Keratinocyte (primary cell): Measurements from ENCODE around the gene CUX1. TPM values are rescaled to one million over a fixed set of nuclear protein-coding genes. Genes with fewer than 3 reads are reported as not detected.

ENCODE experiments used
- DNase-seq: peaks from one replicate; pipeline ENCODE4 v3.0.0-alpha.2; 2011; ENCODE audit warnings: low read depth, missing footprints, low spot score
- FAIRE-seq: peaks from 2 replicates; lab custom pipeline; 2011; peaks lifted over from hg19 to GRCh38; lab: Jason Lieb, UNC
- H2AFZ ChIP-seq: 2 replicates; pipeline ENCODE4 v1.6.0; 2012; ENCODE audit warnings: low read length, control low read depth, inconsistent platforms; ENCODE audit not compliant: control insufficient read depth
- H3K27ac ChIP-seq: 2 replicates; pipeline ENCODE4 v1.5.1; 2011; ENCODE audit warnings: low read length; ENCODE audit not compliant: control insufficient read depth, insufficient read depth
- H3K27me3 ChIP-seq: 3 replicates; pipeline ENCODE4 v1.6.0; 2011; ENCODE audit warnings: low read length; ENCODE audit not compliant: control insufficient read depth, insufficient read depth; ENCODE audit errors: extremely low read depth
- H3K36me3 ChIP-seq, 2 experiments: 2 replicates in 1 of 2; 3 replicates in 1 of 2; pipeline ENCODE4 v1.5.1; 2011; ENCODE audit warnings: low read length in 2 of 2, mild to moderate bottlenecking in 1 of 2; ENCODE audit not compliant: control insufficient read depth in 2 of 2, insufficient read depth in 2 of 2; ENCODE audit errors: extremely low read depth in 1 of 2
- H3K4me1 ChIP-seq: 3 replicates; pipeline ENCODE4 v1.5.1; 2011; ENCODE audit warnings: low read length; ENCODE audit not compliant: control insufficient read depth, insufficient read depth; ENCODE audit errors: extremely low read depth
- H3K4me2 ChIP-seq: 3 replicates; pipeline ENCODE4 v1.6.0; 2011; ENCODE audit warnings: low read depth, low read length; ENCODE audit not compliant: control insufficient read depth, insufficient read depth; ENCODE audit errors: extremely low read depth
- H3K4me3 ChIP-seq, 3 experiments: fragments of 200-600 bp in 1 of 3; sonication (generic) in 1 of 3; 2 replicates in 2 of 3; 3 replicates in 1 of 3; pipeline ENCODE4 v1.5.1; 2011 to 2016; ENCODE audit warnings: low read length in 3 of 3, mild to moderate bottlenecking in 3 of 3, control low read depth in 2 of 3, inconsistent platforms in 1 of 3, low read depth in 1 of 3, mixed read lengths in 1 of 3, mixed run types in 1 of 3, moderate library complexity in 1 of 3; ENCODE audit not compliant: control insufficient read depth in 2 of 3, insufficient read depth in 2 of 3; ENCODE audit errors: extremely low read depth in 1 of 3
- H3K79me2 ChIP-seq: 2 replicates; pipeline ENCODE4 v1.6.0; 2012; ENCODE audit warnings: low read length; ENCODE audit not compliant: control insufficient read depth, insufficient read depth
- H3K9ac ChIP-seq: 3 replicates; pipeline ENCODE4 v1.6.0; 2011; ENCODE audit warnings: low read length; ENCODE audit not compliant: control insufficient read depth, insufficient read depth; ENCODE audit errors: extremely low read depth
- H3K9me1 ChIP-seq: 3 replicates; pipeline ENCODE4 v1.6.0; 2011; ENCODE audit warnings: low read length; ENCODE audit not compliant: control insufficient read depth, insufficient read depth; ENCODE audit errors: extremely low read depth
- H3K9me3 ChIP-seq: 2 replicates; pipeline ENCODE4 v1.5.1; 2012; ENCODE audit warnings: low read depth, low read length; ENCODE audit not compliant: control insufficient read depth
- H4K20me1 ChIP-seq: 3 replicates; pipeline ENCODE4 v1.6.0; 2011; ENCODE audit warnings: low read length; ENCODE audit not compliant: control insufficient read depth, insufficient read depth; ENCODE audit errors: extremely low read depth
- CTCF ChIP-seq, 3 experiments: IDR thresholded peaks in 1 of 3; conservative IDR thresholded peaks in 1 of 3; optimal IDR thresholded peaks in 1 of 3; 2 replicates in 2 of 3; 3 replicates in 1 of 3; pipeline versions ENCODE3 to v1.5.1; 2011; ENCODE audit warnings: low read length in 3 of 3, mild to moderate bottlenecking in 3 of 3, moderate library complexity in 2 of 3, control low read depth in 1 of 3, inconsistent platforms in 1 of 3; ENCODE audit not compliant: insufficient read depth in 2 of 3; ENCODE audit errors: extremely low read depth in 1 of 3
- EZH2 ChIP-seq: IDR thresholded peaks from one replicate; pipeline ENCODE4 v1.6.1; 2012; ENCODE audit warnings: inconsistent platforms, mild to moderate bottlenecking, low read length, moderate library complexity
- dilution Hi-C: fragments of 300-500 bp; cut with MboI; formaldehyde crosslinking; loops from one replicate; pipeline ENCODE4 v1.7.0; 2020; ENCODE audit warnings: low sequenced_read_pairs; ENCODE audit not compliant: extremely low pct_ligation_motif_present
- polyA plus RNA-seq, 5 experiments: library from polyadenylated mRNA; depleted of rRNA in 3 of 5; stranded (reverse) in 3 of 5; stranded (forward) in 1 of 5; unstranded in 1 of 5; fragments of >200 nt; gene quantifications; 1 replicate in 1 of 5; 2 replicates in 3 of 5; 3 replicates in 1 of 5; pipeline versions ENCODE4 v1.2.1 to v1.2.3, GENCODE V29; 2011 to 2012; ENCODE audit warnings: missing spikeins in 2 of 5, low read depth in 1 of 5, low replicate concordance in 1 of 5

CUX1 gene
- polyA plus RNA-seq, 1 donor (not counting 4 experiments of a cell fraction or from before 2014, with no cell fraction given) = 18.3 TPM

GRCh38 chr7:101989101-101989500 is 171.7 kb downstream of the CUX1 start:
- dilution Hi-C loops = no loop called here

GRCh38 chr7:101990811-101991418 is 173.5 kb downstream of the CUX1 start:
- H3K4me1 ChIP-seq = no peaks in the 10 kb centered on the region
- no peaks in the 10 kb centered on the region for H3K9me1 ChIP-seq
- H4K20me1 ChIP-seq = no peaks in the 10 kb centered on the region
- H3K4me2 ChIP-seq = no peak overlapping the region
- DNase-seq = no peak
- no peak overlapping the region for H3K9ac ChIP-seq
- H3K79me2 ChIP-seq = no peaks in the 10 kb centered on the region
- H3K27ac ChIP-seq = no peak overlapping the region
- H3K9me3 ChIP-seq = no peaks in the 10 kb centered on the region
- no peak overlapping the region for H2AFZ ChIP-seq
- peaks cover 0 to 1% of the 10 kb centered on the region in 2 experiments for H3K36me3 ChIP-seq
- no peak overlapping the region for H3K4me3 ChIP-seq
- TF ChIP-seq CTCF (optimal IDR thresholded peaks at IDR 0.05 in 1 of 3, IDR thresholded peaks at IDR 0.05 in 1 of 3, conservative IDR thresholded peaks at IDR 0.05 in 1 of 3; ENCODE audit: extremely low read depth in 1 of 3, insufficient read depth in 2 of 3, low read length in 3 of 3) = no peak
- no peak for TF ChIP-seq EZH2
- no peaks in the 10 kb centered on the region for H3K27me3 ChIP-seq
- FAIRE-seq = no peak
- dilution Hi-C loops = no loop called here

More at GRCh38 chr7:101989101-101989500, 171.7 kb downstream of the CUX1 start:
- Histone ChIP-seq H3K36me3 (peaks cover 0 to 1% of the 10 kb centered on the region in 2 experiments), H3K9me3 (no peaks in the 10 kb centered on the region), H3K4me3 (no peak overlapping the region), H3K27ac (no peak overlapping the region), H3K4me1 (no peaks in the 10 kb centered on the region), H3K79me2 (no peaks in the 10 kb centered on the region), H3K9me1 (no peaks in the 10 kb centered on the region), H2AFZ (no peak overlapping the region), H3K9ac (no peak overlapping the region), H3K27me3 (no peaks in the 10 kb centered on the region), H4K20me1 (no peaks in the 10 kb centered on the region), H3K4me2 (no peak overlapping the region)
- no peak for TF ChIP-seq EZH2
- TF ChIP-seq CTCF (optimal IDR thresholded peaks at IDR 0.05 in 1 of 3, IDR thresholded peaks at IDR 0.05 in 1 of 3, conservative IDR thresholded peaks at IDR 0.05 in 1 of 3; ENCODE audit: extremely low read depth in 1 of 3, insufficient read depth in 2 of 3, low read length in 3 of 3) = no peak
- DNase-seq = no peak
- no peak for FAIRE-seq
